ENCODE measurements around the gene TIGD6. TPM values are rescaled to one million over a fixed set of nuclear protein-coding genes. Genes with fewer than 3 reads are reported as not detected.
A peak's percentile ranks its signal among the peaks of the same experiment; 100 is the strongest.

The TIGD6 gene
- total RNA-seq, 1 donor from 2014 or later = 3.5 TPM

DNA sequence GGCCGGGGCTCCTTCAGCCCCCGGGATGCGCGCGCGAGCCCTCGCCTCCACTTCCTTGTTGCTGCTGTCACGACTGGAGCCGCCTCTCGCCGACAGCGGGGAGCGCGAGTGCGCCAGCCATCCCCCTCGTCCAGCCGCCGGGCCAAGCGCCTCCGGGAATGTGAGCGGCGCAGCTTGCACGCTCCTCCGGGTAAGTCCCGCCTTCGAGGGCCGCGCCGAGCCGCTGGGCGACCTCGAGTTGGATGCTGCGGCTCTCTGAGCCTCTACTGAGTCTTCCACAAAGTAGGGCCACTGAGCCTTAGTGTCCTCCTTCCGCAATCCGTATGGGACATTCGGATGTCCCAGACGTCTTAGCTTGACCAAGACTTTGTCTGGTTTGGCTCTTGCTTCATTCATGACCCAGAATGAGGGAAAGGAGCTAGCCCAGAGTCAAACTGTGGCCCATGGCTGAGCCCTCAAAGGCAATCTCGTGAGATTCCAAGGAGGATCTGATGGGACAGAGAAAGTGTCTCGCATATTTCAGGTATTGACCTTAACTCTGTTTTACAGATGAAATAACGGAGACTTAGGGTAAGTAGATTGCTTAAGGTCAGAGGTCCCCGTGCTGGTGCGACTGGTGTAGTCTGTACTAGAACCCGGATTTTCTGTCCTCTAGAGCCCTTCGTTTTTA lies 671 bp upstream of the TIGD6 start:
- H3K27ac Mint-ChIP-seq (ENCODE audit: unreplicated experiment) = peak overlapping the region; percentile 90
- peaks cover 22% of the 10 kb centered on the region for H3K36me3 Mint-ChIP-seq (ENCODE audit: low read depth, unreplicated experiment)
- peaks cover 8% of the 10 kb centered on the region for H3K27me3 Mint-ChIP-seq (ENCODE audit: unreplicated experiment)
- DNase-seq (ENCODE audit: low spot score) = peak; percentile 50
- H3K9me3 Mint-ChIP-seq (ENCODE audit: unreplicated experiment) = no peaks in the 10 kb centered on the region
- peak overlapping the region; percentile 93 for H3K4me3 Mint-ChIP-seq (ENCODE audit: unreplicated experiment)
- peaks cover 36% of the 10 kb centered on the region for H3K4me1 Mint-ChIP-seq (ENCODE audit: unreplicated experiment)
- TF ChIP-seq, protein P1, sequence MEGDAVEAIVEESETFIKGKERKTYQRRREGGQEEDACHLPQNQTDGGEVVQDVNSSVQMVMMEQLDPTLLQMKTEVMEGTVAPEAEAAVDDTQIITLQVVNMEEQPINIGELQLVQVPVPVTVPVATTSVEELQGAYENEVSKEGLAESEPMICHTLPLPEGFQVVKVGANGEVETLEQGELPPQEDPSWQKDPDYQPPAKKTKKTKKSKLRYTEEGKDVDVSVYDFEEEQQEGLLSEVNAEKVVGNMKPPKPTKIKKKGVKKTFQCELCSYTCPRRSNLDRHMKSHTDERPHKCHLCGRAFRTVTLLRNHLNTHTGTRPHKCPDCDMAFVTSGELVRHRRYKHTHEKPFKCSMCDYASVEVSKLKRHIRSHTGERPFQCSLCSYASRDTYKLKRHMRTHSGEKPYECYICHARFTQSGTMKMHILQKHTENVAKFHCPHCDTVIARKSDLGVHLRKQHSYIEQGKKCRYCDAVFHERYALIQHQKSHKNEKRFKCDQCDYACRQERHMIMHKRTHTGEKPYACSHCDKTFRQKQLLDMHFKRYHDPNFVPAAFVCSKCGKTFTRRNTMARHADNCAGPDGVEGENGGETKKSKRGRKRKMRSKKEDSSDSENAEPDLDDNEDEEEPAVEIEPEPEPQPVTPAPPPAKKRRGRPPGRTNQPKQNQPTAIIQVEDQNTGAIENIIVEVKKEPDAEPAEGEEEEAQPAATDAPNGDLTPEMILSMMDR (IDR thresholded peaks at IDR 0.05; ENCODE audit: unreplicated experiment) = no peak

DNA sequence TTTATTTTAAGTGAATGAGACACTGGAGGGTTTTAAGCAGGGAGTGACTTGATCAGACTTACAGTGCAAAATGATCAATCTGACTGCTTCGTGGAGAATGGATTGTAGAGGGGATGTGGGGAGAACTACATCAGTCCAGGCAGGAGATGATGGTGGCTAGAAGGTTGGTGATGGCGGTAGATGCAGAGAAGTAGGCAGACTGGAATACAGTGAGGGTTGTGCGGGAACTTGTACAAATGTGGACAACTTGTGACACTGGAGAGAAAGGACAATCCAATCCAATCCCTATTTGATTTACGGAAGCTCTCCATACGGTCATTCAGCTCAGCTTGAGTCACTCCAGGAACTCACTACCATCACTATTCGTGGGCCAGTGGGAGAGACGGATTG lies 593 bp downstream of the TIGD6 start:
- no peak for DNase-seq (ENCODE audit: low spot score)
- peak overlapping the region; percentile 97 for H3K27ac Mint-ChIP-seq (ENCODE audit: unreplicated experiment)
- H3K4me3 Mint-ChIP-seq (ENCODE audit: unreplicated experiment) = peak overlapping the region; percentile 97
- H3K36me3 Mint-ChIP-seq (ENCODE audit: low read depth, unreplicated experiment) = peaks cover 29% of the 10 kb centered on the region
- TF ChIP-seq, protein P1 (IDR thresholded peaks at IDR 0.05; ENCODE audit: unreplicated experiment) = no peak
- peaks cover 10% of the 10 kb centered on the region for H3K27me3 Mint-ChIP-seq (ENCODE audit: unreplicated experiment)
- no peaks in the 10 kb centered on the region for H3K9me3 Mint-ChIP-seq (ENCODE audit: unreplicated experiment)
- peaks cover 38% of the 10 kb centered on the region for H3K4me1 Mint-ChIP-seq (ENCODE audit: unreplicated experiment)

DNA sequence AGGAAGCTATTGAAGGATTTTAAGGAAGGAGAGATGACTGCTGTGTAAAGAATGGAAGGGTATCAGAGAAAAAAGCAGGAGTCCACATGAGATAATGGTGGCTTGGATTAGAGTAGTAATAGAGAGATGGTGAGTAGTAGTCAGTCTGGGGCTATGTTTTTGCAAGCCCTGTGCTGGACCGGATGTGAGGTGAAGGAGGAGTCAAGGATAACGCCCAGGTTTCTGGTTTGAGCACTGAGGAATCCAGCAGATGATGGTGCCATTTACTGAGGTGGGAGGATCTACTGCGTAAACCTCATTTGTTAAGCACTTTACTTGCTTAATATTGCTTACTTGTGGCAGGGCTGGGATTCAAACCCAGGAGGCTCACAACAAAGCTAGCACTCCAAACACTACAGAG lies 1.1 kb downstream of the TIGD6 start:
- Mint-ChIP-seq H3K27ac (ENCODE audit: unreplicated experiment) (peak overlapping the region; percentile 97), H3K9me3 (ENCODE audit: unreplicated experiment) (no peaks in the 10 kb centered on the region), H3K36me3 (ENCODE audit: low read depth, unreplicated experiment) (peaks cover 26% of the 10 kb centered on the region), H3K4me1 (ENCODE audit: unreplicated experiment) (peaks cover 35% of the 10 kb centered on the region), H3K4me3 (ENCODE audit: unreplicated experiment) (peak overlapping the region; percentile 97), H3K27me3 (ENCODE audit: unreplicated experiment) (peaks cover 10% of the 10 kb centered on the region)
- TF ChIP-seq, protein P1 (IDR thresholded peaks at IDR 0.05; ENCODE audit: unreplicated experiment) = no peak
- no peak for DNase-seq (ENCODE audit: low spot score)

DNA sequence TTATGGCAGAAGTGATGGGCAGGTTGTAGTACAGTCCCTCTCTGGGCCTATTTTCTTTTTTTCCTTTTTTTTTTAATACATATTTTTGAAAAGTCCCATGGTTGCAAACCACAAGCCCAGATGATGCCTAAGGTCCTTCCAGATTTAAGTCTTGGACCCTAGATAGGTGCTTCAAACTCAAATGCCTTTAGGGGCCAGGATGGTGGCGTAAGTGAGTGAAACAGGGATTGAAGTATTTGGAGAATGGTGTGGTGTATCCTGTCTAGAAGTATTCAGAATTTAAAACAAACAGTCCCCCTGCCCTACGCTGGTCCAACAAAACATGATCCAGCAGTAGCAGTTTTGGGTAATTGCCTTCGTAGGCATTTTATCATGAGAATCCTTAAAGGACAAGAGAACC lies 2.2 kb downstream of the TIGD6 start:
- no peak for DNase-seq (ENCODE audit: low spot score)
- TF ChIP-seq, protein P1 (IDR thresholded peaks at IDR 0.05; ENCODE audit: unreplicated experiment) = no peak
- Mint-ChIP-seq H3K4me3 (ENCODE audit: unreplicated experiment) (no peak overlapping the region), H3K27ac (ENCODE audit: unreplicated experiment) (no peak overlapping the region), H3K27me3 (ENCODE audit: unreplicated experiment) (peaks cover 10% of the 10 kb centered on the region), H3K9me3 (ENCODE audit: unreplicated experiment) (no peaks in the 10 kb centered on the region), H3K4me1 (ENCODE audit: unreplicated experiment) (peaks cover 37% of the 10 kb centered on the region), H3K36me3 (ENCODE audit: low read depth, unreplicated experiment) (peaks cover 26% of the 10 kb centered on the region)

DNA sequence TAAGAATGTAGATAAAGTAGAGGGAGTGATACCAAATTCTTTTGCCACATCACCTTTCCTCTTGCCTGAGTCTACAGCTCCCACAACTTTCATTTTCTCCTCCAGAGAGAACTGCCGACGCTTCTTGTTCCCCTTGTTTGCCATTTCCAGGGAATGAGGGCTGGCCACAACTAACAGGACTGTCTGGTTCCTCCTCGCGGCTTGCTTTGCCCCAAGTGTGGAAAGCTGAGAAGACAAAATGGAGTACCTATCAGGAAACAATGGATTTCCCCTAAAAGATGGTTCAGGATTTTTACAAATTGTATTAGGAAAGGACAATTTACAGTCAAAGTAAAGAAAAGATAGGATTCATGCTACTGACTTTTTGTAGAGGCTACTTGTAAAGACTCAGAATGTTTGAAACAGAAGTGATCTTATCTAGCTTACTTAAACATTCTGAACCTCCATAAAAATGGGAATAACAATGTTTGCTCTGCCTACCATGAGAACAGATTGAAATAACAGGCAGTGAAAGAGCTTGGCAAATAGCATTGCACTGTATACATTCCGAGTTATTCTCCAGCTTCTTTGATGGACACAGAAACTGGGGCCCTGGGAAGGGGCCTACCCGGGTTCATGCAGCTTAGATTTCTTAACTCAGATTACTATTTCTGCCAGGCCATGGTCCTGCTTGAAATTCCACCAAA lies 4.1 kb downstream of the TIGD6 start:
- TF ChIP-seq, protein P1 (IDR thresholded peaks at IDR 0.05; ENCODE audit: unreplicated experiment) = no peak
- DNase-seq (ENCODE audit: low spot score) = no peak
- peaks cover 20% of the 10 kb centered on the region for H3K36me3 Mint-ChIP-seq (ENCODE audit: low read depth, unreplicated experiment)
- no peak overlapping the region for H3K27ac Mint-ChIP-seq (ENCODE audit: unreplicated experiment)
- peak overlapping the region; percentile 56 for H3K4me3 Mint-ChIP-seq (ENCODE audit: unreplicated experiment)
- no peaks in the 10 kb centered on the region for H3K9me3 Mint-ChIP-seq (ENCODE audit: unreplicated experiment)
- peaks cover 32% of the 10 kb centered on the region for H3K4me1 Mint-ChIP-seq (ENCODE audit: unreplicated experiment)
- H3K27me3 Mint-ChIP-seq (ENCODE audit: unreplicated experiment) = peaks cover 10% of the 10 kb centered on the region

All from endothelial cell (in vitro differentiated cells).